Body of pancreas (tissue), 4 donors: ENCODE results near the gene CADM2. TPM values are rescaled to one million over a fixed set of nuclear protein-coding genes. Genes with fewer than 3 reads are reported as not detected.
A peak's percentile ranks its signal among the peaks of the same experiment; 100 is the strongest.

ENCODE experiments used
- ATAC-seq: fragments of 150-250 bp; one replicate; pipeline ENCODE4 v1.9.1; 2016
- DNase-seq, 4 donors: peaks; one replicate each; pipeline ENCODE4 v3.0.0-alpha.2; 2019
- H3K27ac ChIP-seq, 4 donors: fragments of 200-600 bp; sonication (generic); 1 replicate in 3 of 4; 2 replicates in 1 of 4; pipeline versions ENCODE4 v1.5.1 to v1.6.1; 2016 to 2019; ENCODE audit warnings: mild to moderate bottlenecking in 1 of 4, mixed read lengths in 1 of 4, moderate library complexity in 1 of 4
- H3K27me3 ChIP-seq, 2 donors: fragments of 200-600 bp; sonication (generic); one replicate each; pipeline ENCODE4 v1.6.0; 2016; ENCODE audit warnings: mild to moderate bottlenecking in 1 of 2
- H3K36me3 ChIP-seq, 2 donors: fragments of 200-600 bp; sonication (generic); replicated peaks in 1 of 2; 2 replicates each; pipeline ENCODE4 v1.5.1; 2016; ENCODE audit warnings: low read depth in 2 of 2; ENCODE audit not compliant: insufficient read depth in 1 of 2
- H3K4me1 ChIP-seq: fragments of 200-600 bp; sonication (generic); one replicate; pipeline ENCODE4 v1.6.0; 2016
- H3K4me3 ChIP-seq, 2 donors: fragments of 200-600 bp; sonication (generic); 1 replicate in 1 of 2; 2 replicates in 1 of 2; pipeline ENCODE4 v1.5.1; 2016 to 2019
- H3K9me3 ChIP-seq, 3 donors: fragments of 200-600 bp; sonication (generic); 1 replicate in 2 of 3; 2 replicates in 1 of 3; pipeline ENCODE4 v1.5.1; 2016
- POLR2A ChIP-seq, 3 donors: fragments of 450-650 bp; IDR thresholded peaks; one replicate each; pipeline ENCODE4 v1.6.1; 2016; ENCODE audit warnings: antibody characterized with exemption in 3 of 3, mild to moderate bottlenecking in 2 of 3
- WGBS, 2 donors: methylation state at CpG; one replicate each; pipeline ENCODE4 v1.1.5; 2017; 5-methylcytosine and 5-hydroxymethylcytosine counted together
- intact Hi-C: fragments of 100-400 bp; cut with DNase I; formaldehyde crosslinking; loops from one replicate; pipeline ENCODE4 v1.15.1; 2023
- total RNA-seq, 2 donors: library from RNA; depleted of rRNA; stranded (reverse); fragments of >200 nt; gene quantifications; one replicate each; pipeline ENCODE4 v1.1.0, GENCODE V29; 2016
- TF ChIP-seq, protein P1 (sequence below), 7 experiments: fragments of 450-650 bp in 4 of 7; fragments of 200-600 bp in 3 of 7; sonication (generic) in 3 of 7; IDR thresholded peaks; one replicate each; pipeline ENCODE4 v1.5.1; 2016 to 2019; ENCODE audit warnings: antibody characterized with exemption in 7 of 7

The CADM2 gene
- total RNA-seq, 2 donors from 2014 or later, result 0.26 to 1.3 TPM

DNA sequence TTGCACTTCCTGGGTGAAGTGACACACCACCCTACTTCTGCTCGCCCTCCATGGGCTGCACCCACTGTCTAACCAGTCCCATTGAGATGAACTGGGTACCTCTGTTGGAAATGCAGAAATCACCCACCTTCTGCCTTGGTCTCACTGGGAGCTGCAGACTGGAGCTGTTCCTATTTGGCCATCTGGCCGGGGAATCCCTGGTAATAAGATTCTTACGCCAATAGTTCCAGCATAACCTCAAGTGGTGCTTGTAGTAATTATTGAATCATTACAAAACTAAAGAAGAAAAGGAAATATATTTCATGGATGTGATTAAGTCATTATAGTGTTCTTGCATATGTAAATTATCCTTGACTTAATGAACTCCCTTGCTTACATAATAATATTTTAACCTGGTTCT, 841.9 kb downstream of the CADM2 start:
- DNase-seq (no peak), ATAC-seq (no peak)
- Histone ChIP-seq H3K4me1 (no peaks in the 10 kb centered on the region), H3K27me3 (no peaks in the 10 kb centered on the region), H3K27ac (no peak overlapping the region), H3K36me3 (no peaks in the 10 kb centered on the region), H3K4me3 (no peak overlapping the region), H3K9me3 (no peaks in the 10 kb centered on the region)
- intact Hi-C loops, result no loop called here
- no peak for TF ChIP-seq POLR2A (IDR thresholded peaks at IDR 0.05)
- TF ChIP-seq, protein P1, sequence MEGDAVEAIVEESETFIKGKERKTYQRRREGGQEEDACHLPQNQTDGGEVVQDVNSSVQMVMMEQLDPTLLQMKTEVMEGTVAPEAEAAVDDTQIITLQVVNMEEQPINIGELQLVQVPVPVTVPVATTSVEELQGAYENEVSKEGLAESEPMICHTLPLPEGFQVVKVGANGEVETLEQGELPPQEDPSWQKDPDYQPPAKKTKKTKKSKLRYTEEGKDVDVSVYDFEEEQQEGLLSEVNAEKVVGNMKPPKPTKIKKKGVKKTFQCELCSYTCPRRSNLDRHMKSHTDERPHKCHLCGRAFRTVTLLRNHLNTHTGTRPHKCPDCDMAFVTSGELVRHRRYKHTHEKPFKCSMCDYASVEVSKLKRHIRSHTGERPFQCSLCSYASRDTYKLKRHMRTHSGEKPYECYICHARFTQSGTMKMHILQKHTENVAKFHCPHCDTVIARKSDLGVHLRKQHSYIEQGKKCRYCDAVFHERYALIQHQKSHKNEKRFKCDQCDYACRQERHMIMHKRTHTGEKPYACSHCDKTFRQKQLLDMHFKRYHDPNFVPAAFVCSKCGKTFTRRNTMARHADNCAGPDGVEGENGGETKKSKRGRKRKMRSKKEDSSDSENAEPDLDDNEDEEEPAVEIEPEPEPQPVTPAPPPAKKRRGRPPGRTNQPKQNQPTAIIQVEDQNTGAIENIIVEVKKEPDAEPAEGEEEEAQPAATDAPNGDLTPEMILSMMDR (IDR thresholded peaks at IDR 0.05), result no peak
- whole genome bisulfite sequencing, 2 donors, result 65 to 71% methylated on average over 3 of the region's 3 CpGs

DNA sequence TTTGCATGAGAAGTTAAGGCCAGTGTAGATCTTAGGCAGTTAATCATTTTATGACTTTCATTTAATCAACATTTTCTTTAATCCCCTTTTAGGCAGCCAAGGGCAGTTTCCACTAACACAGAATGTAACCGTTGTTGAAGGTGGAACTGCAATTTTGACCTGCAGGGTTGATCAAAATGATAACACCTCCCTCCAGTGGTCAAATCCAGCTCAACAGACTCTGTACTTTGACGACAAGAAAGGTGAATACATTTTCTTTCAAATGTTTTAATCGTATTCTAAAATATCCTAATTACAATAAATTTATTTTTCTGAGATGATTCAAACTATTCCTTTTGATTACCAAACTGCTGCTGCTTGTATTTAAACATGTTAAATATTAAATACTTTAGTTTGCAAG, 843.2 kb downstream of the CADM2 start:
- ATAC-seq (no peak), DNase-seq (peak in 2 of 4 donors; percentile 6 to 12)
- Histone ChIP-seq H3K9me3 (no peaks in the 10 kb centered on the region), H3K36me3 (no peaks in the 10 kb centered on the region), H3K27ac (no peak overlapping the region), H3K4me3 (no peak overlapping the region), H3K27me3 (no peaks in the 10 kb centered on the region), H3K4me1 (no peaks in the 10 kb centered on the region)
- TF ChIP-seq, protein P1 (IDR thresholded peaks at IDR 0.05), result peak; percentile 16 to 66 (median 47)
- no peak for TF ChIP-seq POLR2A (IDR thresholded peaks at IDR 0.05)
- 3 to 7% methylated on average over 3 of the region's 3 CpGs for WGBS, 2 donors
- intact Hi-C loops, result no loop called here

DNA sequence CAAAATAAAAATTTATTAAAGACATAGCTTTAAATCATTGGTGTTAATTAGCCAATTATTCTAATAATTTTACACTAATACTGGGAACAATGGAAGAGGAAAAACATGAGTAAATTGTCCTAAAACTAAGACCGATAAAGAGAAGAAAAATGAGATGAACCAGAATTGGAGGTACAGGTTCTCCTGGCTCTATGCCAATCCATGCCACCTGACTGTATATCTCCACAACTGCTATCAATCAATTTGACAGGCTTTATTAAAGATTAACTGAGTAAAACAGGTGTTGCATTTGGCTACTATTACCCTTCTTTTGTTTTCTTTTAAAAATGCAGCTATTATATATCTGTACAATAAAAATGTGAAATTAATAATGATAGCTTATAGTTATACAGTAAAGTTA, 850.0 kb downstream of the CADM2 start:
- peak in 3 of 4 donors; percentile 12 to 22 (median 15) for DNase-seq
- no peaks in the 10 kb centered on the region for H3K36me3 ChIP-seq
- no peaks in the 10 kb centered on the region for H3K27me3 ChIP-seq
- intact Hi-C loops, result no loop called here
- no peak overlapping the region for H3K27ac ChIP-seq
- WGBS, 2 donors, result 18 to 22% methylated on average over 1 of the region's 1 CpG
- H3K9me3 ChIP-seq, result no peaks in the 10 kb centered on the region
- H3K4me3 ChIP-seq, result no peak overlapping the region
- no peak for ATAC-seq
- TF ChIP-seq, protein P1 (IDR thresholded peaks at IDR 0.05), result no peak
- no peak for TF ChIP-seq POLR2A (IDR thresholded peaks at IDR 0.05)
- H3K4me1 ChIP-seq, result no peaks in the 10 kb centered on the region

DNA sequence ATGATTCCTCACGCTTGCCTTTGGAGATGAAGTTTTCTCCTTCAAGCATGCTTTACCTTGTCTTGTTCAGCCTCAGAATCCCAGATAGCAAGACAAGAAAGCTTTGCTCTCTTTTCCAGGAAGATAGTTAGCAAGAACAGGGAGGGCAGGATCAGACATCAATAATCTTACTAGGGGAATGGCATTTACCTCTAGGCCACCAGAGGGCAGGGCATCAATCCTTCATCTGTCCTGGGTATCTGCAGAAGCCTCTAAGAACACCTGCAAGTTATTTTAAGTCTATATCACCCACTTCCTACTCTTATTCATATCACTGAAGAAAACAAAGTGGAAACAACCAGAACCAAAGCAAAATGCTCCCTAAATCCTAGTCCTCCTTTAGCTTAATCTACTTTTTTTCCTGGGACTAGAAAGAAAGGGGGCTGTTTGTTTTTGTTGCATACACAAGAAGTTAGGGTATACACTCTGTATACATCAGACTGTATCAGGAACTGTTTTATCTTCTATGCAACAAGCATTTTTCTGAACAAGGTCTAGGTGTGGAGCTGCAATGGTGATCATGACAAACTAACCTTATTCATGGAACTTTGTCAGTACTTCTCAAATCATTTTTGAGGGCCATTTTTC, 862.5 kb downstream of the CADM2 start:
- ATAC-seq, result peak; percentile 55
- Histone ChIP-seq H3K4me1 (no peaks in the 10 kb centered on the region), H3K36me3 (no peaks in the 10 kb centered on the region), H3K4me3 (no peak overlapping the region), H3K27me3 (no peaks in the 10 kb centered on the region), H3K27ac (no peak overlapping the region), H3K9me3 (no peaks in the 10 kb centered on the region)
- intact Hi-C loops, result no loop called here
- TF ChIP-seq POLR2A (IDR thresholded peaks at IDR 0.05), result no peak
- TF ChIP-seq, protein P1 (IDR thresholded peaks at IDR 0.05), result peak; percentile 31 to 52 (median 43)
- DNase-seq, result peak; percentile 16 to 44 (median 24)
- WGBS, 2 donors, result 33 to 58% methylated on average over 1 of the region's 1 CpG

DNA sequence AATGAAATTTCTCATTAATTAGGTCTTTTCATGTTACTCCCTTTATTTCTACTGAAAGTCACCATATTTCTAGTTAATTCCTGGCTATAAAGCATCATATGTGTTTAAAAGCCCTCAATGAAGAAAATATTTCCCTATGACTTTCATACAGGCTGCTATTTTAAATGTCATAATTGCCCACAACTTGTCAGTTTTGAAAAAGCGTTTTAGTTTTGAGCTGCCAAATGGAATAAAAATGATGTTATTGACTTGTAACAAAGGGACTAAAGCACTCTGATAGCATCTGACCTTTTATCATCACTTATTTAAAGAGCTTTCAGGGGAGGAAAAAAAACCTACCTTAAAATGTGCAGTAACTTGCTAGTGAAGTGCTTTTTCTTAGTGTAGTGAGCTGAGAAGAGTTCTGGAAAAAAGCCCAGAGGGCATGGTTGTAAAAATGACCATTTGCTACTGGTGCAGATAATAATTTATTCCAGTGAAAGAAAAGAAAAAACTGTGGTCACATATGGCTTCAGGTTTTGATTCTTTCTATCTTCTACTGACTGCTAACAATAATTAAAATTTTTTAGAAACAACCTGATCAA, 877.2 kb downstream of the CADM2 start:
- WGBS, 2 donors, result 30 to 32% methylated on average over 1 of the region's 1 CpG
- no peak for ATAC-seq
- Histone ChIP-seq H3K4me1 (no peaks in the 10 kb centered on the region), H3K36me3 (no peaks in the 10 kb centered on the region), H3K27ac (no peak overlapping the region), H3K4me3 (no peak overlapping the region), H3K27me3 (no peaks in the 10 kb centered on the region), H3K9me3 (no peaks in the 10 kb centered on the region)
- TF ChIP-seq POLR2A (IDR thresholded peaks at IDR 0.05), result no peak
- TF ChIP-seq, protein P1 (IDR thresholded peaks at IDR 0.05), result no peak
- intact Hi-C loops, result no loop called here
- DNase-seq, result no peak
